ENCODE results near the gene GTSE1. TPM values are rescaled to one million over a fixed set of nuclear protein-coding genes. Genes with fewer than 3 reads are reported as not detected.

The GTSE1 gene
- total RNA-seq, 1 donor from 2014 or later: 7.2 TPM

DNA sequence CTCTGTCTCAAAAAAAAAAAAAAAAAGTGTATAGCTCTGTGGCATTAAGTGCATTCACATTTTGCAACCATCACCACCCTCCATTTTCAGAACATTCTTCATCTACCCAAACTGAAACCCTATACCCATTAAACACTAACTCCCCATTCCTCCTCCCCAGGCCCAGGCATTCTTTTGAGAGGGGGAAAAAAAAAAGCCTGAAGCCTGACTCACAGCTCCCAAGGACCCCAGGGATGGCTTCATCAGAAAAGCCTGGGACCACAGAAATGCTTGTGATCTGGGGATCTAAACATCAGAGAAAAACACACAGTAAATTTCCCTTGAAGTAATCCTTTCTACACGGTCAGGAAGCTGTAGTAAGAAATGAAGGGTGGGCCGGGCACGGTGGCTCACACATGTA is 10.7 kb upstream of the GTSE1 start:
- Mint-ChIP-seq H3K4me1 (ENCODE audit: low read depth) (no peaks in the 10 kb centered on the region), H3K9me3 (ENCODE audit: low read depth) (no peaks in the 10 kb centered on the region), H3K27ac (ENCODE audit: unreplicated experiment) (no peak overlapping the region), H3K27me3 (ENCODE audit: low read depth) (no peaks in the 10 kb centered on the region), H3K36me3 (ENCODE audit: low read depth) (peaks cover 26% of the 10 kb centered on the region), H3K4me3 (ENCODE audit: unreplicated experiment) (no peak overlapping the region)
- no peak for DNase-seq (ENCODE audit: low spot score)
- no peak for TF ChIP-seq CTCF (IDR thresholded peaks at IDR 0.05)

DNA sequence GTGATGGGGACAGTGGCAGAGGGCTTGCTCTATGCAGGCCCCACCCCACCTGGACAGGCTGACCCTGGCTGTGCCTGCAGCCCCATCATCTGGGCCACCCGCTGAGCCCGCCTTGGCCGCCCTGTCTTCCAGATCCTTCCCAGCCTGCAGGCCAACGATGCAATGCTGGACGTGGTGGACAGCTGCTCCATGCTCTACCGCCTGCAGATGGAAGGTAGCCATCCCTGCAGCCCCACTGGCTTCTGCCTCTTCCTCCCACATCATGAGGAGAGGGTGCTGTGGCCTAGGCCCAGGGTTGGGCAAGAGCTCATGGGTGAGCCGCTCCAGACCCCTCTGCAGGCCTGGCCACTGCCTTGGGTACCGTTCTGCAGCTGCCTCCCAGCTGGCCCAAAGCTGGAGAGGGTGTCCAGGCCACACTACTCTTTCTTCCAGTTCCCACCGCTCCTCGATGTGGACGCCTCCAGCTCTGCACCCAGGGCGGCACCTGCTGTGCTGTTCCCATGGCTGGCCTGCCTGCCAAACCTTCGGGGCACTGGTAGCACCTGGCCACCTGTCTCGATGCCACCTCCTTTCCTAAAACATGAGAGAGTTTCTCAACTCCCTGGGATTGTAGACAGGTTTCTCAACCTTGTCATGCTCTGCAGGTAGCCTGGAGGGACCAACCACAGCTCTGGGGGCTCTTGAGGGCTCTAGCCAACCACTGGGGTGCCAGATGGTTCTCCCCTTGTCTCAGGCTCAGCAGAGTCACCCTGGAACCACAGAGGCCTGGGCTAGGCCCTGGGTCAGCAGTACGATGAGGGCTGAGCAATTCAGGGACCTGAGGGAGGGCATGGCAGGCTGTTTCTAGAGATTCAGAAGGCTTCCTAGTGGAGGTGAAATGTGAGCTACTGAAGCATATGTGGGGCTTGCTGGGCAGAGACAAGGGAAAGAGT is 9.5 kb upstream of the GTSE1 start:
- Mint-ChIP-seq H3K27ac (ENCODE audit: unreplicated experiment) (no peak overlapping the region), H3K4me3 (ENCODE audit: unreplicated experiment) (no peak overlapping the region), H3K27me3 (ENCODE audit: low read depth) (no peaks in the 10 kb centered on the region), H3K36me3 (ENCODE audit: low read depth) (peaks cover 23% of the 10 kb centered on the region), H3K4me1 (ENCODE audit: low read depth) (no peaks in the 10 kb centered on the region), H3K9me3 (ENCODE audit: low read depth) (no peaks in the 10 kb centered on the region)
- no peak for DNase-seq (ENCODE audit: low spot score)
- TF ChIP-seq CTCF (IDR thresholded peaks at IDR 0.05): no peak

- no peak for TF ChIP-seq CTCF (IDR thresholded peaks at IDR 0.05)
- no peak for DNase-seq (ENCODE audit: low spot score)
- Mint-ChIP-seq H3K4me1 (ENCODE audit: low read depth) (no peaks in the 10 kb centered on the region), H3K36me3 (ENCODE audit: low read depth) (peaks cover 27% of the 10 kb centered on the region), H3K27ac (ENCODE audit: unreplicated experiment) (no peak overlapping the region), H3K27me3 (ENCODE audit: low read depth) (no peaks in the 10 kb centered on the region), H3K9me3 (ENCODE audit: low read depth) (no peaks in the 10 kb centered on the region), H3K4me3 (ENCODE audit: unreplicated experiment) (no peak overlapping the region)
Measured at GRCh38 chr22:46287873-46288751, 8.6 kb upstream of the GTSE1 start.

GRCh38 chr22:46288846-46289243 is 7.8 kb upstream of the GTSE1 start:
- TF ChIP-seq CTCF (IDR thresholded peaks at IDR 0.05): no peak
- peaks cover 26% of the 10 kb centered on the region for H3K36me3 Mint-ChIP-seq (ENCODE audit: low read depth)
- no peaks in the 10 kb centered on the region for H3K4me1 Mint-ChIP-seq (ENCODE audit: low read depth)
- no peaks in the 10 kb centered on the region for H3K9me3 Mint-ChIP-seq (ENCODE audit: low read depth)
- no peak overlapping the region for H3K27ac Mint-ChIP-seq (ENCODE audit: unreplicated experiment)
- no peak overlapping the region for H3K4me3 Mint-ChIP-seq (ENCODE audit: unreplicated experiment)
- no peak for DNase-seq (ENCODE audit: low spot score)
- no peaks in the 10 kb centered on the region for H3K27me3 Mint-ChIP-seq (ENCODE audit: low read depth)

DNA sequence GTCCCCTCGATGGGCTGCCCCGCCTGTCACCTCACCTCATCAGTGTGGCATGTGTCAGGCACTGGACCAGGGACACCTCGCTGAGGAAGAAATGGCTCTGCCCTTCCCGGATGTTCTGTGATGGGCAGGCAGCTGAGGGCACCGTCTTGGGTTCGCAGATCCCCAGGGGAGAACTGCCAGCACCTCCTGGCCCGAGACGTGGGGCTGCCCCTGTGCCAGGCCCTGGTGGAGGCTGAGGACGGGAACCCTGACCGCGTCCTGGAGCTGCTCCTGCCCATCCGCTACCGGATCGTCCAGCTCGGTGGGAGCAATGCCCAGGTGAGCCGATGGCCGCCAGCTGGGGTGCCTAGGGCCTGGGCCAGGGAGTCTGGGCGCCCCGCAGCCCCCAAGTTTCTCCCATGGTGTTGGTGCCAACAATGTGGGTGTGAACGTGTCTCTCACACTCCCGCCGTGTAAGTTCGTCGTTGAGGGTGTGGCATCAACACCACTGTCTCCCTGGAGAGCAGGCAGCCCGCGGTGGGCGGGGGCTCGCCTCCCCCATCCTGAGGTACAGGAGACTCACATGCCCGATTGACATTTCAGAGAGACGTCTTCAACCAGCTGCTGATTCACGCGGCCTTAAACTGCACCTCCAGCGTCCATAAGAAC is 7.3 kb upstream of the GTSE1 start:
- no peak for TF ChIP-seq CTCF (IDR thresholded peaks at IDR 0.05)
- H3K4me3 Mint-ChIP-seq (ENCODE audit: unreplicated experiment): no peak overlapping the region
- H3K27me3 Mint-ChIP-seq (ENCODE audit: low read depth): no peaks in the 10 kb centered on the region
- DNase-seq (ENCODE audit: low spot score): no peak
- no peaks in the 10 kb centered on the region for H3K9me3 Mint-ChIP-seq (ENCODE audit: low read depth)
- peaks cover 21% of the 10 kb centered on the region for H3K36me3 Mint-ChIP-seq (ENCODE audit: low read depth)
- no peaks in the 10 kb centered on the region for H3K4me1 Mint-ChIP-seq (ENCODE audit: low read depth)
- no peak overlapping the region for H3K27ac Mint-ChIP-seq (ENCODE audit: unreplicated experiment)
